ENCODE data around the gene DICER1.

DICER1 gene

GRCh38 chr14:95078867-95079266, 78.5 kb downstream of the DICER1 start:
- H3K27ac Mint-ChIP-seq, result no peak overlapping the region
- H3K36me3 Mint-ChIP-seq (ENCODE audit: low read depth), result peaks cover 7% of the 10 kb centered on the region
- no peak for TF ChIP-seq CTCF (IDR thresholded peaks at IDR 0.05; ENCODE audit: unreplicated experiment in 3 of 3)

GRCh38 chr14:95077345-95077744, 80.0 kb downstream of the DICER1 start:
- no peak overlapping the region for H3K27ac Mint-ChIP-seq
- TF ChIP-seq CTCF (IDR thresholded peaks at IDR 0.05; ENCODE audit: unreplicated experiment in 3 of 3), result no peak
- peaks cover 11% of the 10 kb centered on the region for H3K27me3 Mint-ChIP-seq (ENCODE audit: low read depth)
- no peak overlapping the region for H3K4me3 Mint-ChIP-seq
- peaks cover 2% of the 10 kb centered on the region for H3K4me1 Mint-ChIP-seq
- peaks cover 2% of the 10 kb centered on the region for H3K36me3 Mint-ChIP-seq (ENCODE audit: low read depth)
- no peaks in the 10 kb centered on the region for H3K9me3 Mint-ChIP-seq

More at GRCh38 chr14:95078867-95079266, 78.5 kb downstream of the DICER1 start:
- Mint-ChIP-seq H3K4me3 (no peak overlapping the region), H3K27me3 (ENCODE audit: low read depth) (peaks cover 4% of the 10 kb centered on the region), H3K4me1 (no peaks in the 10 kb centered on the region), H3K9me3 (no peaks in the 10 kb centered on the region)

- Mint-ChIP-seq H3K4me1 (peaks cover 15% of the 10 kb centered on the region), H3K4me3 (no peak overlapping the region), H3K27ac (no peak overlapping the region), H3K27me3 (ENCODE audit: low read depth) (peaks cover 12% of the 10 kb centered on the region), H3K36me3 (ENCODE audit: low read depth) (no peaks in the 10 kb centered on the region), H3K9me3 (no peaks in the 10 kb centered on the region)
- TF ChIP-seq CTCF (IDR thresholded peaks at IDR 0.05; ENCODE audit: unreplicated experiment in 3 of 3), result no peak
Observed at GRCh38 chr14:95075789-95076188, 81.5 kb downstream of the DICER1 start.

- peaks cover 15% of the 10 kb centered on the region for H3K4me1 Mint-ChIP-seq
- no peak for TF ChIP-seq CTCF (IDR thresholded peaks at IDR 0.05; ENCODE audit: unreplicated experiment in 3 of 3)
- no peaks in the 10 kb centered on the region for H3K9me3 Mint-ChIP-seq
- no peak overlapping the region for H3K4me3 Mint-ChIP-seq
- no peak overlapping the region for H3K27ac Mint-ChIP-seq
- H3K36me3 Mint-ChIP-seq (ENCODE audit: low read depth), result no peaks in the 10 kb centered on the region
- H3K27me3 Mint-ChIP-seq (ENCODE audit: low read depth), result peaks cover 18% of the 10 kb centered on the region
Observed at GRCh38 chr14:95073947-95074346, 83.4 kb downstream of the DICER1 start.

- Mint-ChIP-seq H3K9me3 (no peaks in the 10 kb centered on the region), H3K4me3 (peak overlapping the region in 1 of 3 experiments; percentile 5), H3K4me1 (peaks cover 15% of the 10 kb centered on the region), H3K36me3 (ENCODE audit: low read depth) (no peaks in the 10 kb centered on the region), H3K27me3 (ENCODE audit: low read depth) (peaks cover 18% of the 10 kb centered on the region), H3K27ac (peak overlapping the region in 1 of 3 experiments; percentile 14)
- TF ChIP-seq CTCF (IDR thresholded peaks at IDR 0.05; ENCODE audit: unreplicated experiment in 3 of 3), result no peak
Observed at GRCh38 chr14:95072310-95072905, 84.9 kb downstream of the DICER1 start.

- Mint-ChIP-seq H3K9me3 (no peaks in the 10 kb centered on the region), H3K4me1 (peaks cover 15% of the 10 kb centered on the region), H3K36me3 (ENCODE audit: low read depth) (no peaks in the 10 kb centered on the region), H3K4me3 (peak overlapping the region in 1 of 3 experiments; percentile 5), H3K27me3 (ENCODE audit: low read depth) (peaks cover 18% of the 10 kb centered on the region), H3K27ac (peak overlapping the region in 1 of 3 experiments; percentile 14)
- no peak for TF ChIP-seq CTCF (IDR thresholded peaks at IDR 0.05; ENCODE audit: unreplicated experiment in 3 of 3)
Observed at GRCh38 chr14:95071649-95072280, 85.6 kb downstream of the DICER1 start.

Data from nephron (organoid).